K562 (cell line): ENCODE data around the gene MAD1L1. TPM values are rescaled to one million over a fixed set of nuclear protein-coding genes. Genes with fewer than 3 reads are reported as not detected.

Experiments used
- ATAC-seq: fragments of 200-7000 bp; cut with Tn5 transposase; 3 replicates; pipeline ENCODE4 v1.9.1; 2020; ENCODE audit warnings: moderate library complexity
- BruUV-seq: library from RNA; stranded (reverse); fragments of 400-500 nt; replicated peaks from 2 replicates; lab custom pipeline; 2021; lab: Mats Ljungman, UMichigan
- CTCF ChIA-PET: fragments of 300-600 bp; formaldehyde crosslinking; extraction: SDS; loops from one replicate; lab custom pipeline; 2021; ENCODE audit warnings: low intra/inter-chr PET ratio; lab: Yijun Ruan, JAX
- POLR2A ChIA-PET: fragments of 300-600, 350-650 bp; sonication (Branson Sonifier 250); formaldehyde crosslinking; extraction: SDS; loops from one replicate; lab custom pipeline; 2021; ENCODE audit warnings: antibody characterized with exemption, inconsistent platforms; lab: Yijun Ruan, JAX
- DNase-seq, 4 experiments: peaks; one replicate each; pipeline versions ENCODE4 v3.0.0 to v3.0.0-alpha.2; 2011 to 2018; ENCODE audit warnings: low spot score in 3 of 4, mixed read lengths in 3 of 4; ENCODE audit errors: extremely low read depth in 1 of 4
- FAIRE-seq: peaks from 2 replicates; lab custom pipeline; 2011; peaks lifted over from hg19 to GRCh38; lab: Jason Lieb, UNC
- H2AFZ ChIP-seq: 2 replicates; pipeline ENCODE4 v1.6.0; 2011; ENCODE audit warnings: low read depth, low read length, control low read depth, inconsistent platforms
- H3K27ac ChIP-seq: fragments of 200-600 bp; 3 replicates; pipeline ENCODE4 v1.8.0; 2011; ENCODE audit warnings: low read depth, mild to moderate bottlenecking, control low read depth, inconsistent platforms, low read length, moderate library complexity, mixed read lengths; ENCODE audit errors: extremely low read depth
- H3K27me3 ChIP-seq, 2 experiments: fragments of 300-600 bp in 1 of 2; 2 replicates in 1 of 2; 3 replicates in 1 of 2; pipeline versions ENCODE4 v1.6.0 to v1.8.0; 2011; ENCODE audit warnings: inconsistent platforms in 2 of 2, low read length in 2 of 2, mild to moderate bottlenecking in 1 of 2, mixed read lengths in 1 of 2, moderate library complexity in 1 of 2; ENCODE audit not compliant: control insufficient read depth in 2 of 2, insufficient read depth in 2 of 2
- H3K36me3 ChIP-seq: fragments of 300-600 bp; 3 replicates; pipeline ENCODE4 v1.8.0; 2011; ENCODE audit warnings: mild to moderate bottlenecking, low read length, inconsistent platforms; ENCODE audit not compliant: control insufficient read depth, insufficient read depth
- H3K4me1 ChIP-seq, 2 experiments: fragments of 200-600 bp in 1 of 2; replicated peaks in 1 of 2; 2 replicates in 1 of 2; 3 replicates in 1 of 2; pipeline versions ENCODE4 v1.5.1 to v1.8.0; 2011; ENCODE audit warnings: inconsistent platforms in 2 of 2, low read length in 2 of 2, mild to moderate bottlenecking in 1 of 2, mixed read lengths in 1 of 2, moderate library complexity in 1 of 2; ENCODE audit not compliant: control insufficient read depth in 2 of 2, insufficient read depth in 2 of 2
- H3K4me2 ChIP-seq: 2 replicates; pipeline ENCODE4 v1.6.1; 2011; ENCODE audit warnings: low read length, control low read depth, inconsistent platforms, mixed read lengths; ENCODE audit not compliant: insufficient read depth
- H3K4me3 ChIP-seq: fragments of 200-600 bp; sonication (generic), shearing (Covaris generic); 2 replicates; pipeline ENCODE4 v1.5.1; 2016; ENCODE audit warnings: control low read depth, inconsistent platforms
- H3K79me2 ChIP-seq: fragments of 200-600 bp; 3 replicates; pipeline ENCODE4 v1.8.0; 2011; ENCODE audit warnings: low read length, inconsistent platforms; ENCODE audit not compliant: control insufficient read depth, insufficient read depth
- H3K9ac ChIP-seq, 2 experiments: 2 replicates each; pipeline versions ENCODE4 v1.6.0 to v1.6.1; 2011; ENCODE audit warnings: low read depth in 2 of 2, low read length in 2 of 2, control low read depth in 1 of 2, inconsistent platforms in 1 of 2, mild to moderate bottlenecking in 1 of 2, mixed read lengths in 1 of 2; ENCODE audit not compliant: insufficient read depth in 1 of 2
- H3K9me1 ChIP-seq: one replicate; pipeline ENCODE4 v1.6.0; 2011; ENCODE audit warnings: inconsistent platforms, mild to moderate bottlenecking, low read length, moderate library complexity; ENCODE audit not compliant: control insufficient read depth, insufficient read depth
- H3K9me3 ChIP-seq: replicated peaks from 2 replicates; pipeline ENCODE4 v1.5.1; 2011; ENCODE audit warnings: low read depth, low read length, inconsistent platforms; ENCODE audit not compliant: control insufficient read depth, insufficient read depth
- H4K20me1 ChIP-seq: replicated peaks from 2 replicates; pipeline ENCODE4 v1.6.1; 2011; ENCODE audit warnings: low read length, inconsistent platforms, mixed read lengths; ENCODE audit not compliant: control insufficient read depth, insufficient read depth
- CHAMP1 ChIP-seq: fragments of 450-650 bp; IDR thresholded peaks from 2 replicates; pipeline ENCODE4 v1.6.1; 2016; ENCODE audit warnings: mild to moderate bottlenecking
- CTCF ChIP-seq, 3 experiments: IDR thresholded peaks in 2 of 3; conservative IDR thresholded peaks in 1 of 3; 2 replicates each; pipeline ENCODE4 v1.5.1; 2011 to 2012; ENCODE audit warnings: low read length in 3 of 3, mild to moderate bottlenecking in 3 of 3, control low read depth in 2 of 3, improper control_type of control experiment in 1 of 3, inconsistent platforms in 1 of 3, low read depth in 1 of 3, mixed read lengths in 1 of 3, moderate library complexity in 1 of 3; ENCODE audit not compliant: insufficient read depth in 2 of 3
- GMEB1 ChIP-seq: fragments of 250-450 bp; sonication (Bioruptor Pico); IDR thresholded peaks from 2 replicates; pipeline ENCODE4 v1.4.0; 2020; ENCODE audit warnings: mild to moderate bottlenecking
- GTF2A2 ChIP-seq: IDR thresholded peaks from 2 replicates; pipeline ENCODE4 v1.6.1; 2016; ENCODE audit warnings: mild to moderate bottlenecking, missing genetic modification characterization, missing compliant biosample characterization
- PHF20 ChIP-seq: fragments of 450-650 bp; IDR thresholded peaks from 2 replicates; pipeline ENCODE4 v1.6.1; 2018; ENCODE audit not compliant: partially characterized antibody
- POLR2AphosphoS2 ChIP-seq: IDR thresholded peaks from 2 replicates; pipeline ENCODE4 v1.6.1; 2012; ENCODE audit warnings: low read length, improper control_type of control experiment
- WGBS: fragments of 100-300 bp; shearing (Covaris generic); methylation state at CpG from one replicate; pipeline ENCODE4 v1.1.6; 2016; ENCODE audit warnings: low coverage, mixed read lengths; ENCODE audit not compliant: insufficient coverage; ENCODE audit errors: missing lambda C conversion rate; 5-methylcytosine and 5-hydroxymethylcytosine counted together
- in situ Hi-C: fragments of 300-500 bp; cut with MboI; formaldehyde crosslinking; loops from 4 replicates; pipeline ENCODE4 v1.15.0; 2018; ENCODE audit warnings: inconsistent platforms, mixed read lengths
- intact Hi-C: fragments of 100-400 bp; cut with micrococcal nuclease; formaldehyde crosslinking; loops from 2 replicates; pipeline ENCODE4 v1.14.2; 2022
- polyA plus RNA-seq, 8 experiments: library from polyadenylated mRNA; depleted of rRNA in 4 of 8; stranded (reverse) in 5 of 8; unstranded in 3 of 8; fragments of >200 nt; fragmentation: Nextera tagmentation in 2 of 8; fragmentation: Illumina TruSeq in 1 of 8; extraction: Ambion mirVana in 2 of 8; extraction: Trizol in 1 of 8; gene quantifications; 2 replicates each; pipeline versions ENCODE4 v1.2.1 to v1.2.3, GENCODE V29; 2011 to 2014; ENCODE audit warnings: inconsistent platforms in 1 of 8, missing spikeins in 1 of 8
- total RNA-seq, 7 experiments: library from RNA; depleted of rRNA in 6 of 7; stranded (reverse); fragments of >200 nt in 6 of 7; fragmentation: Illumina TruSeq in 2 of 7; extraction: Trizol in 2 of 7; gene quantifications; 2 replicates each; pipeline versions ENCODE4 v1.2.1 to v1.2.3, GENCODE V29; 2011 to 2021; ENCODE audit warnings: low replicate concordance in 1 of 7

Gene MAD1L1
- total and polyA plus RNA-seq, 9 of the 15 experiments (the other 6 are each of a cell fraction or from before 2014, with no cell fraction given), result 1.7 to 89.7 (median 18.0) TPM

GRCh38 chr7:1922870-1923236 lies 309.9 kb downstream of the MAD1L1 start:
- CTCF ChIA-PET, result interaction anchor here (0.6 kb wide), 1 partner anchor 283 kb away, joined by 3 read pairs; no protein-coding TSS in a partner anchor
- FAIRE-seq, result no peak
- no peak overlapping the region for H3K4me3 ChIP-seq
- H3K9me1 ChIP-seq, result peaks cover 3% of the 10 kb centered on the region
- H3K4me2 ChIP-seq, result no peak overlapping the region
- BruUV-seq, result no TSS peak
- TF ChIP-seq GTF2A2 (tag) (no peak), POLR2AphosphoS2 (no peak), GMEB1 (CRISPR knock-in tag) (no peak), CHAMP1 (no peak), PHF20 (no peak), CTCF (IDR thresholded peaks at IDR 0.05 in 2 of 3, conservative IDR thresholded peaks at IDR 0.05 in 1 of 3; ENCODE audit: insufficient read depth in 2 of 3, low read depth in 1 of 3, low read length in 3 of 3) (0 out of 6 replicates have a peak, but pooled peaks of 1 of the 3 experiments have one; percentile 6)
- TF ChIP-seq, all 486 proteins: peak for 1
- Histone ChIP-seq H2AFZ (no peak overlapping the region), H3K36me3 (0 out of 3 replicates have a peak, but pooled peaks cover 6% of the 10 kb centered on the region), H3K27me3 (no peaks in the 10 kb centered on the region), H3K9me3 (no peaks in the 10 kb centered on the region), H3K79me2 (no peaks in the 10 kb centered on the region), H3K27ac (no peak overlapping the region), H4K20me1 (0 out of 2 replicates have a peak, but pooled peaks cover 6% of the 10 kb centered on the region), H3K4me1 (peaks cover 15 to 32% of the 10 kb centered on the region in 2 experiments; a peak in 4 of 5 replicates), H3K9ac (no peak overlapping the region)
- ATAC-seq, result no peak
- POLR2A ChIA-PET, result no interaction called here
- WGBS, result 87% methylated on average over 7 of the region's 7 CpGs
- in situ Hi-C loops, result no loop called here
- no peak for DNase-seq
- intact Hi-C loops, result no loop called here
